HG03378 (cell line): ENCODE measurements around the gene PRKD1.

ENCODE experiments used
- ATAC-seq: cut with Tn5 transposase; IDR thresholded peaks from one replicate; pipeline ENCODE4 v1.9.1; 2021; ENCODE audit warnings: mild to moderate bottlenecking, moderate library complexity; ENCODE audit not compliant: unreplicated experiment

Gene PRKD1

GRCh38 chr14:29630566-29631160 is 297.0 kb downstream of the PRKD1 start:
- ATAC-seq = no peak

GRCh38 chr14:29629839-29630238 is 297.8 kb downstream of the PRKD1 start:
- ATAC-seq = no peak

GRCh38 chr14:29627137-29627536 is 300.5 kb downstream of the PRKD1 start:
- no peak for ATAC-seq

GRCh38 chr14:29618323-29619067 is 309.2 kb downstream of the PRKD1 start:
- no peak for ATAC-seq

- no peak for ATAC-seq
Measured at GRCh38 chr14:29616922-29617321, 310.7 kb downstream of the PRKD1 start.

GRCh38 chr14:29608861-29609260 is 318.8 kb downstream of the PRKD1 start:
- no peak for ATAC-seq

GRCh38 chr14:29607169-29607568 is 320.5 kb downstream of the PRKD1 start:
- no peak for ATAC-seq

GRCh38 chr14:29603696-29604095 is 324.0 kb downstream of the PRKD1 start:
- no peak for ATAC-seq

- ATAC-seq = no peak
Measured at GRCh38 chr14:29601616-29602015, 326.0 kb downstream of the PRKD1 start.

- no peak for ATAC-seq
Measured at GRCh38 chr14:29587761-29588470, 339.7 kb downstream of the PRKD1 start.

- ATAC-seq = no peak
Measured at GRCh38 chr14:29587046-29587445, 340.6 kb downstream of the PRKD1 start.

- ATAC-seq = no peak
Measured at GRCh38 chr14:29584992-29585391, 342.7 kb downstream of the PRKD1 start.

GRCh38 chr14:29580763-29581162 is 346.9 kb downstream of the PRKD1 start:
- ATAC-seq = no peak

GRCh38 chr14:29579838-29580237 is 347.8 kb downstream of the PRKD1 start:
- no peak for ATAC-seq

- ATAC-seq = no peak
Measured at GRCh38 chr14:29576927-29577326, 350.7 kb downstream of the PRKD1 start.

GRCh38 chr14:29569194-29569593 is 358.5 kb downstream of the PRKD1 start:
- no peak for ATAC-seq

GRCh38 chr14:29566194-29566593 is 361.5 kb downstream of the PRKD1 start:
- no peak for ATAC-seq

GRCh38 chr14:29558516-29558915 is 369.1 kb downstream of the PRKD1 start:
- no peak for ATAC-seq

- no peak for ATAC-seq
Measured at GRCh38 chr14:29554335-29554734, 373.3 kb downstream of the PRKD1 start.

GRCh38 chr14:29553427-29553826 is 374.2 kb downstream of the PRKD1 start:
- ATAC-seq = no peak

- peak; percentile 96 for ATAC-seq
Measured at GRCh38 chr14:29548948-29549370, 378.7 kb downstream of the PRKD1 start.

- no peak for ATAC-seq
Measured at GRCh38 chr14:29545714-29546113, 381.9 kb downstream of the PRKD1 start.
